NB4 (cell line): ENCODE data around the gene STK39.

ENCODE experiments used
- MYC ChIP-seq: IDR thresholded peaks from 2 replicates; pipeline ENCODE4 v1.6.1; 2011; ENCODE audit warnings: low read depth, low read length
- TF ChIP-seq, protein P1 (sequence below): IDR thresholded peaks from one replicate; pipeline ENCODE4 v1.5.1; 2012; ENCODE audit warnings: low read depth, low read length

DNA sequence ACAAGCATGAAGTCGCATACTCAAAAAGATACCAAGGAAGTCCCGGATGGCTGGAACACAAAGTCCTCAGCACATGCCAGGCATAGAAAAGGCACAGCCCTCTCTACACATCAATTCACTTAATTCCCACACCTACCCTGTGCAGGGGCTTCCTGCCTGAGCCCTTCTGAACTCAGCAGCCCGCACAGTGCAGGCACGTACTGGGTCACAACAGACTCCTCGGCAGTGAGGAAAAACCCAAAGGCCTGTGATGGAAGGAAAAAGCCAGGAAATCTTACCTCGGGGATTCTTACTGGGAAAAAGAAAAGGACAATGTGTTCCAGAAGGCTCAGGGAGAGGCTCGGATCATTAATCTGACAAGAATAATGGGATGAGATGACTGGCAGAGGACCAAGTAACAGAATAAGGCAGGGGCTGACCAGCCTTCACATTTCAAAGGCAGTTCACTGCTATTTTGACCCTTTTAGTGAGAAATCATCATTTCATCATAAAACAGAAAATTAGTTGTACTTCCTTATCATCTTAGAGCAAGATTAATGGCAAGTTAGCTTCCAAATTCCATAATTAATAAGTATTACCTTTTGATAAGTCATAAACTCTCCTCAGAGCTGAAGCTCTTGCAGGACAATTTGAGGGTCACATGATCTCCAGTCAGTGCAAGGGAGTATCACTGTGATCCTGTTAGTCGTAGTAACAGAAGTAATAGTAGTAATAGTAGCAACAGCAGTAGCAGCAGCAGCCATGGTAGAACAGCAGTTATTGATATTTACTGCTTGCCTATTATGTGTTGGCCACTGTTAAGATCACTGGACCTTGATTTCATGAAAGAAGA, 87.4 kb downstream of the STK39 start:
- TF ChIP-seq MYC = no peak
- TF ChIP-seq, protein P1, sequence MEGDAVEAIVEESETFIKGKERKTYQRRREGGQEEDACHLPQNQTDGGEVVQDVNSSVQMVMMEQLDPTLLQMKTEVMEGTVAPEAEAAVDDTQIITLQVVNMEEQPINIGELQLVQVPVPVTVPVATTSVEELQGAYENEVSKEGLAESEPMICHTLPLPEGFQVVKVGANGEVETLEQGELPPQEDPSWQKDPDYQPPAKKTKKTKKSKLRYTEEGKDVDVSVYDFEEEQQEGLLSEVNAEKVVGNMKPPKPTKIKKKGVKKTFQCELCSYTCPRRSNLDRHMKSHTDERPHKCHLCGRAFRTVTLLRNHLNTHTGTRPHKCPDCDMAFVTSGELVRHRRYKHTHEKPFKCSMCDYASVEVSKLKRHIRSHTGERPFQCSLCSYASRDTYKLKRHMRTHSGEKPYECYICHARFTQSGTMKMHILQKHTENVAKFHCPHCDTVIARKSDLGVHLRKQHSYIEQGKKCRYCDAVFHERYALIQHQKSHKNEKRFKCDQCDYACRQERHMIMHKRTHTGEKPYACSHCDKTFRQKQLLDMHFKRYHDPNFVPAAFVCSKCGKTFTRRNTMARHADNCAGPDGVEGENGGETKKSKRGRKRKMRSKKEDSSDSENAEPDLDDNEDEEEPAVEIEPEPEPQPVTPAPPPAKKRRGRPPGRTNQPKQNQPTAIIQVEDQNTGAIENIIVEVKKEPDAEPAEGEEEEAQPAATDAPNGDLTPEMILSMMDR = no peak
